H9 (cell line): ENCODE data around the gene UGT1A6. TPM values are rescaled to one million over a fixed set of nuclear protein-coding genes. Genes with fewer than 3 reads are reported as not detected.

Source experiments
- DNase-seq: peaks from one replicate; pipeline ENCODE4 v3.0.0-alpha.2; 2017
- H2AFZ ChIP-seq: one replicate; pipeline ENCODE4 v1.6.1; 2013; ENCODE audit warnings: mild to moderate bottlenecking, low read length, control low read depth, moderate library complexity
- H2AK5ac ChIP-seq: 2 replicates; pipeline ENCODE4 v1.6.1; 2013; ENCODE audit warnings: low read length, control low read depth, mixed read lengths; ENCODE audit not compliant: insufficient read length
- H2BK120ac ChIP-seq: one replicate; pipeline ENCODE4 v1.6.1; 2013; ENCODE audit warnings: low read depth, mild to moderate bottlenecking, low read length, control low read depth, inconsistent platforms; ENCODE audit not compliant: poor library complexity, severe bottlenecking
- H2BK12ac ChIP-seq: 2 replicates; pipeline ENCODE4 v1.6.1; 2013; ENCODE audit warnings: low read length, control low read depth, mixed read lengths, low read depth; ENCODE audit not compliant: insufficient read length
- H2BK15ac ChIP-seq: 2 replicates; pipeline ENCODE4 v1.6.1; 2013; ENCODE audit warnings: low read depth, low read length, control low read depth
- H2BK20ac ChIP-seq: one replicate; pipeline ENCODE4 v1.6.1; 2013; ENCODE audit warnings: low read depth, mild to moderate bottlenecking, low read length, control low read depth, inconsistent platforms; ENCODE audit not compliant: poor library complexity, severe bottlenecking
- H2BK5ac ChIP-seq: 2 replicates; pipeline ENCODE4 v1.6.1; 2013; ENCODE audit warnings: low read length, control low read depth, mixed read lengths; ENCODE audit not compliant: insufficient read length
- H3K14ac ChIP-seq: 2 replicates; pipeline ENCODE4 v1.6.1; 2013; ENCODE audit warnings: low read length, control low read depth; ENCODE audit not compliant: insufficient read depth
- H3K18ac ChIP-seq: 2 replicates; pipeline ENCODE4 v1.6.1; 2013; ENCODE audit warnings: low read depth, mild to moderate bottlenecking, mixed read lengths, low read length, control low read depth; ENCODE audit not compliant: insufficient read length
- H3K23ac ChIP-seq: 2 replicates; pipeline ENCODE4 v1.6.1; 2013; ENCODE audit warnings: low read length, control low read depth, mixed read lengths, low read depth; ENCODE audit not compliant: insufficient read length
- H3K23me2 ChIP-seq: 2 replicates; pipeline ENCODE4 v1.6.1; 2013; ENCODE audit warnings: low read depth, mild to moderate bottlenecking, mixed read lengths, low read length, control low read depth; ENCODE audit not compliant: insufficient read length, poor library complexity, severe bottlenecking
- H3K27ac ChIP-seq: 2 replicates; pipeline ENCODE4 v1.5.1; 2013; ENCODE audit warnings: low read length, control low read depth, mixed read lengths, low read depth; ENCODE audit not compliant: insufficient read length
- H3K27me3 ChIP-seq: 2 replicates; pipeline ENCODE4 v1.6.1; 2013; ENCODE audit warnings: low read length, control low read depth, inconsistent platforms; ENCODE audit not compliant: insufficient read depth
- H3K4ac ChIP-seq: 2 replicates; pipeline ENCODE4 v1.6.1; 2013; ENCODE audit warnings: low read depth, mild to moderate bottlenecking, control low read depth, inconsistent platforms, low read length, moderate library complexity
- H3K4me1 ChIP-seq: 2 replicates; pipeline ENCODE4 v1.6.1; 2013; ENCODE audit warnings: low read length, control low read depth, inconsistent platforms; ENCODE audit not compliant: insufficient read depth
- H3K4me2 ChIP-seq: 2 replicates; pipeline ENCODE4 v1.6.1; 2013; ENCODE audit warnings: low read length, control low read depth, mixed read lengths; ENCODE audit not compliant: insufficient read length, insufficient read depth
- H3K56ac ChIP-seq: 2 replicates; pipeline ENCODE4 v1.6.1; 2013; ENCODE audit warnings: low read depth, mild to moderate bottlenecking, mixed read lengths, low read length, control low read depth; ENCODE audit not compliant: insufficient read length
- H3K79me1 ChIP-seq: 2 replicates; pipeline ENCODE4 v1.6.1; 2013; ENCODE audit warnings: low read depth, mild to moderate bottlenecking, moderate library complexity, low read length, control low read depth, inconsistent platforms; ENCODE audit not compliant: insufficient read depth, poor library complexity, severe bottlenecking
- H3K79me2 ChIP-seq: 2 replicates; pipeline ENCODE4 v1.6.1; 2013; ENCODE audit warnings: low read length, control low read depth, inconsistent platforms; ENCODE audit not compliant: insufficient read depth
- H3K9ac ChIP-seq: 2 replicates; pipeline ENCODE4 v1.6.1; 2013; ENCODE audit warnings: low read length, control low read depth, mixed read lengths; ENCODE audit not compliant: insufficient read length; ENCODE audit errors: extremely low read depth
- H3K9me3 ChIP-seq: one replicate; pipeline ENCODE4 v1.6.1; 2013; ENCODE audit warnings: low read depth, low read length, inconsistent platforms; ENCODE audit not compliant: control insufficient read depth
- H3T11ph ChIP-seq: one replicate; pipeline ENCODE4 v1.6.1; 2013; ENCODE audit warnings: mild to moderate bottlenecking, low read length, control low read depth, inconsistent platforms
- H4K20me1 ChIP-seq: one replicate; pipeline ENCODE4 v1.6.1; 2013; ENCODE audit not compliant: control insufficient read depth, insufficient read length, insufficient read depth
- H4K5ac ChIP-seq: 2 replicates; pipeline ENCODE4 v1.6.1; 2013; ENCODE audit warnings: low read depth, mild to moderate bottlenecking, mixed read lengths, low read length, control low read depth; ENCODE audit not compliant: insufficient read length
- H4K8ac ChIP-seq: replicated peaks from 2 replicates; pipeline ENCODE4 v1.6.1; 2013; ENCODE audit warnings: low read length, control low read depth, mixed read lengths, low read depth; ENCODE audit not compliant: insufficient read length
- H4K91ac ChIP-seq: 2 replicates; pipeline ENCODE4 v1.6.1; 2013; ENCODE audit warnings: low read depth, mild to moderate bottlenecking, moderate library complexity, mixed read lengths, low read length, control low read depth; ENCODE audit not compliant: insufficient read length
- H3K27ac Mint-ChIP-seq, 3 experiments: 2 replicates in 2 of 3; 3 replicates in 1 of 3; pipeline ENCODE4 v1.8.0; 2020 to 2021; ENCODE audit warnings: mixed read lengths in 3 of 3, mild to moderate bottlenecking in 1 of 3, moderate library complexity in 1 of 3
- H3K27me3 Mint-ChIP-seq: 2 replicates; pipeline ENCODE4 v1.8.0; 2021; ENCODE audit warnings: low read depth, mild to moderate bottlenecking, moderate library complexity, mixed read lengths
- H3K36me3 Mint-ChIP-seq, 3 experiments: 2 replicates in 2 of 3; 3 replicates in 1 of 3; pipeline ENCODE4 v1.8.0; 2020 to 2021; ENCODE audit warnings: low read depth in 3 of 3, mixed read lengths in 3 of 3; ENCODE audit not compliant: insufficient read depth in 1 of 3
- H3K4me1 Mint-ChIP-seq, 2 experiments: 2 replicates each; pipeline ENCODE4 v1.8.0; 2020; ENCODE audit warnings: mixed read lengths in 2 of 2
- H3K4me3 Mint-ChIP-seq, 2 experiments: 2 replicates in 1 of 2; 3 replicates in 1 of 2; pipeline ENCODE4 v1.8.0; 2020 to 2021; ENCODE audit warnings: mild to moderate bottlenecking in 2 of 2, mixed read lengths in 2 of 2, moderate library complexity in 1 of 2
- H3K9me3 Mint-ChIP-seq, 2 experiments: 2 replicates in 1 of 2; 3 replicates in 1 of 2; pipeline ENCODE4 v1.8.0; 2020; ENCODE audit warnings: mild to moderate bottlenecking in 2 of 2, mixed read lengths in 2 of 2, moderate library complexity in 1 of 2
- CTCF ChIP-seq: fragments of 200-600 bp; sonication (generic); conservative IDR thresholded peaks from 3 replicates; pipeline ENCODE4 v1.8.0; 2021; ENCODE audit warnings: antibody characterized with exemption, mild to moderate bottlenecking
- WGBS: extraction: QIAGEN DNeasy Blood & Tissue Kit; methylation state at CpG from one replicate; pipeline ENCODE4 v1.1.7; 2013; ENCODE audit warnings: missing lambda C conversion rate, low lambda C conversion rate, mixed read lengths; ENCODE audit not compliant: insufficient read length; ENCODE audit errors: extremely low coverage; 5-methylcytosine and 5-hydroxymethylcytosine counted together
- total RNA-seq: library from RNA; stranded (reverse); gene quantifications from 2 replicates; pipeline ENCODE4 v1.2.1, GENCODE V29; 2021

The UGT1A6 gene
- total RNA-seq, 1 experiment from 2014 or later = not detected

DNA sequence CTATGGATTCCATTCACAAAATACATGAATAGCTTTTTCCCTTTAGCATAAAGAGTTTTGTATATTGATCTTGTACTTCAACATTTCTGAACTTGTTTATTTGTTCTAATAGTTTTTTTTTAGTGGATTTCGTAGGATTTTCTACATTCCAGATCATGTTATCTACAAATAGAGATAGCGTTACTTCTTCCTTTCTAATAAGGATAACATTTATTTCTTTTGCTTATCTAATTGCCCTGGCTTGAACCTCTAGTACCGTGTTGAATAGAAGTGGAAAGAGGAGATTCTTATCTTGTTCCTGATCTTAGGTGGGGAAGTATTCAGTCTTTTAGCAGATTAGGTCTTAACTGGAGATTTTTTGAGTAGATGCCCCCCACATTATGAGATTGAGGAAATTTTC lies 9.5 kb downstream of the UGT1A6 start:
- peaks cover 5% of the 10 kb centered on the region for H3K23me2 ChIP-seq
- H3K4me1 ChIP-seq = no peaks in the 10 kb centered on the region
- H3K4me2 ChIP-seq = no peak overlapping the region
- peaks cover 4 to 7% of the 10 kb centered on the region in 2 experiments; a peak in 3 of 5 replicates for H3K9me3 Mint-ChIP-seq
- no peak overlapping the region for H3K23ac ChIP-seq
- H3K27me3 Mint-ChIP-seq = no peaks in the 10 kb centered on the region
- no peak overlapping the region for H3T11ph ChIP-seq
- H4K8ac ChIP-seq = no peak overlapping the region
- H3K4ac ChIP-seq = no peak overlapping the region
- H3K79me2 ChIP-seq = no peaks in the 10 kb centered on the region
- DNase-seq = no peak
- H3K9ac ChIP-seq = no peak overlapping the region
- TF ChIP-seq CTCF = no peak
- H2BK12ac ChIP-seq = no peak overlapping the region
- no peak overlapping the region for H2BK15ac ChIP-seq
- no peak overlapping the region for H2AK5ac ChIP-seq
- no peak overlapping the region for H3K18ac ChIP-seq
- H3K79me1 ChIP-seq = no peaks in the 10 kb centered on the region
- H4K20me1 ChIP-seq = no peaks in the 10 kb centered on the region
- H3K36me3 Mint-ChIP-seq = peaks cover 0 to 10% (median 1%) of the 10 kb centered on the region in 3 experiments; a peak in 3 of 7 replicates
- no peak overlapping the region for H3K14ac ChIP-seq
- H3K9me3 ChIP-seq = no peaks in the 10 kb centered on the region
- no peak overlapping the region for H2BK20ac ChIP-seq
- no peak overlapping the region for H3K4me3 Mint-ChIP-seq
- no peak overlapping the region for H2AFZ ChIP-seq
- H3K27me3 ChIP-seq = no peaks in the 10 kb centered on the region
- no peak overlapping the region for H4K91ac ChIP-seq
- no peak overlapping the region for H3K56ac ChIP-seq
- WGBS = no CpG with 5 or more reads among the region's 3 CpGs
- H2BK120ac ChIP-seq = no peak overlapping the region
- no peak overlapping the region for H4K5ac ChIP-seq
- no peak overlapping the region for H3K27ac Mint-ChIP-seq
- no peak overlapping the region for H3K27ac ChIP-seq
- peaks cover 14 to 20% of the 10 kb centered on the region in 2 experiments for H3K4me1 Mint-ChIP-seq
- H2BK5ac ChIP-seq = no peak overlapping the region
